WTC11 (cell line): ENCODE data around the gene FSD1. TPM values are rescaled to one million over a fixed set of nuclear protein-coding genes. Genes with fewer than 3 reads are reported as not detected.

Source experiments
- ELF4 ChIP-seq: sonication (generic); formaldehyde crosslinking; IDR thresholded peaks from 2 replicates; pipeline ENCODE4 v1.8.1; 2022; ENCODE audit warnings: low read depth, mild to moderate bottlenecking, moderate library complexity, missing genetic modification reagents
- IRF2 ChIP-seq: sonication (generic); formaldehyde crosslinking; IDR thresholded peaks from 2 replicates; pipeline ENCODE4 v1.8.0; 2022; ENCODE audit warnings: low read depth, missing genetic modification reagents, borderline replicate concordance
- JAZF1 ChIP-seq: fragments of 250-450 bp; sonication (Bioruptor Pico); IDR thresholded peaks from 2 replicates; pipeline ENCODE4 v1.9.0; 2021; ENCODE audit warnings: moderate library complexity, mild to moderate bottlenecking, inconsistent platforms
- KAT7 ChIP-seq: sonication (generic); formaldehyde crosslinking; IDR thresholded peaks from 2 replicates; pipeline ENCODE4 v1.8.1; 2023; ENCODE audit warnings: missing genetic modification reagents, mild to moderate bottlenecking, borderline replicate concordance
- MYBL2 ChIP-seq: sonication (generic); formaldehyde crosslinking; IDR thresholded peaks from 2 replicates; pipeline ENCODE4 v1.8.1; 2023; ENCODE audit warnings: mild to moderate bottlenecking, moderate library complexity, missing genetic modification reagents
- PRRX2 ChIP-seq: fragments of 250-450 bp; sonication (Bioruptor Pico); IDR thresholded peaks from 2 replicates; pipeline ENCODE4 v1.8.0; 2021; ENCODE audit warnings: mild to moderate bottlenecking
- TP53 ChIP-seq: sonication (generic); formaldehyde crosslinking; IDR thresholded peaks from 2 replicates; pipeline ENCODE4 v1.8.1; 2023; ENCODE audit warnings: mild to moderate bottlenecking, missing genetic modification reagents
- ZBTB43 ChIP-seq: sonication (generic); formaldehyde crosslinking; IDR thresholded peaks from 2 replicates; pipeline ENCODE4 v1.8.1; 2023; ENCODE audit warnings: mild to moderate bottlenecking, missing genetic modification reagents
- ZNF317 ChIP-seq: sonication (generic); formaldehyde crosslinking; IDR thresholded peaks from 2 replicates; pipeline ENCODE4 v1.8.1; 2023; ENCODE audit warnings: low read depth, mild to moderate bottlenecking, moderate library complexity, missing genetic modification reagents, borderline replicate concordance
- ZNF671 ChIP-seq: fragments of 250-450 bp; sonication (Bioruptor Pico); IDR thresholded peaks from 2 replicates; pipeline ENCODE4 v1.8.0; 2021; ENCODE audit warnings: mild to moderate bottlenecking
- total RNA-seq: library from RNA; stranded (reverse); gene quantifications from 3 replicates; pipeline ENCODE4 v1.2.3, GENCODE V29; 2021
- TF ChIP-seq, protein P1 (sequence below): sonication (generic); formaldehyde crosslinking; IDR thresholded peaks from 2 replicates; pipeline ENCODE4 v1.8.1; 2022; ENCODE audit warnings: low read depth, mild to moderate bottlenecking, moderate library complexity, missing genetic modification reagents, borderline replicate concordance

FSD1 gene
- total RNA-seq, 1 experiment from 2014 or later = 61.3 TPM

GRCh38 chr19:4373013-4373367 lies 68.6 kb downstream of the FSD1 start (continued):
- TF ChIP-seq MYBL2 = no peak
- no peak for TF ChIP-seq ELF4 (CRISPR knock-in tag)
- TF ChIP-seq JAZF1 (CRISPR knock-in tag) = no peak
- TF ChIP-seq ZNF317 = no peak
- TF ChIP-seq TP53 = no peak
- TF ChIP-seq KAT7 = no peak
- TF ChIP-seq, protein P1, sequence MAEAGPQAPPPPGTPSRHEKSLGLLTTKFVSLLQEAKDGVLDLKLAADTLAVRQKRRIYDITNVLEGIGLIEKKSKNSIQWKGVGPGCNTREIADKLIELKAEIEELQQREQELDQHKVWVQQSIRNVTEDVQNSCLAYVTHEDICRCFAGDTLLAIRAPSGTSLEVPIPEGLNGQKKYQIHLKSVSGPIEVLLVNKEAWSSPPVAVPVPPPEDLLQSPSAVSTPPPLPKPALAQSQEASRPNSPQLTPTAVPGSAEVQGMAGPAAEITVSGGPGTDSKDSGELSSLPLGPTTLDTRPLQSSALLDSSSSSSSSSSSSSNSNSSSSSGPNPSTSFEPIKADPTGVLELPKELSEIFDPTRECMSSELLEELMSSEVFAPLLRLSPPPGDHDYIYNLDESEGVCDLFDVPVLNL (CRISPR knock-in tag) = no peak
- TF ChIP-seq PRRX2 = no peak
- TF ChIP-seq ZBTB43 (CRISPR knock-in tag) = no peak
- no peak for TF ChIP-seq ZNF671
- no peak for TF ChIP-seq IRF2 (CRISPR knock-in tag)

Other genes with a start within 250 kb of the FSD1 start
- 22.8 to 27.9 TPM (median 24.6 TPM) in 3 replicates for gene ZBTB7A, start 237.7 kb upstream of the FSD1 start, total RNA-seq
- 175 to 177 TPM (median 176 TPM) in 3 replicates for gene MAP2K2, start 180.5 kb upstream of the FSD1 start, total RNA-seq
- gene CREB3L3, start 151.0 kb upstream of the FSD1 start, total RNA-seq = 0.09 to 0.46 TPM in 2 of 3 replicates, not detected in the other
- 27.2 to 29.9 TPM (median 28.1 TPM) in 3 replicates for gene SIRT6, start 122.0 kb upstream of the FSD1 start, total RNA-seq
- 11.3 to 15.0 TPM (median 14.8 TPM) in 3 replicates for gene ANKRD24, start 121.9 kb upstream of the FSD1 start, total RNA-seq
- gene EBI3, start 75.1 kb upstream of the FSD1 start, total RNA-seq = 0.81 to 1.5 TPM (median 1.1 TPM) in 3 replicates
- gene YJU2, start 57.5 kb upstream of the FSD1 start, total RNA-seq = 24.3 to 26.5 TPM (median 25.2 TPM) in 3 replicates
- 2.0 to 3.6 TPM (median 3.4 TPM) in 3 replicates for gene SHD, start 25.3 kb upstream of the FSD1 start, total RNA-seq
- gene TMIGD2, start 2.2 kb upstream of the FSD1 start, total RNA-seq = 0.55 to 1.0 TPM (median 0.94 TPM) in 3 replicates
- 18.2 to 21.1 TPM (median 20.2 TPM) in 3 replicates for gene STAP2, start 34.2 kb downstream of the FSD1 start, total RNA-seq
- 28.3 to 37.7 TPM (median 37.4 TPM) in 3 replicates for gene MPND, start 39.0 kb downstream of the FSD1 start, total RNA-seq
- 89.4 to 109 TPM (median 89.7 TPM) in 3 replicates for gene SH3GL1, start 95.9 kb downstream of the FSD1 start, total RNA-seq
- 126 to 161 TPM (median 137 TPM) in 3 replicates for gene CHAF1A, start 98.0 kb downstream of the FSD1 start, total RNA-seq
- gene UBXN6, start 153.2 kb downstream of the FSD1 start, total RNA-seq = 34.8 to 39.8 TPM (median 38.8 TPM) in 3 replicates
- 111 to 116 TPM (median 115 TPM) in 3 replicates for gene HDGFL2, start 167.7 kb downstream of the FSD1 start, total RNA-seq
- gene PLIN4, start 213.9 kb downstream of the FSD1 start, total RNA-seq = 0.35 to 0.62 TPM (median 0.57 TPM) in 3 replicates
- 3.3 to 4.2 TPM (median 3.9 TPM) in 3 replicates for gene PLIN5, start 230.6 kb downstream of the FSD1 start, total RNA-seq
- gene LRG1, start 235.4 kb downstream of the FSD1 start, total RNA-seq = 0.81 to 1.2 TPM (median 0.87 TPM) in 3 replicates